ENCODE results near the gene LCN9.

The LCN9 gene

GRCh38 chr9:135673941-135674340, 10.8 kb downstream of the LCN9 start:
- DNase-seq: no peak

- DNase-seq: no peak
Observed at GRCh38 chr9:135674977-135675376, 11.9 kb downstream of the LCN9 start.

- DNase-seq: no peak
Observed at GRCh38 chr9:135676891-135677290, 13.8 kb downstream of the LCN9 start.

DNA sequence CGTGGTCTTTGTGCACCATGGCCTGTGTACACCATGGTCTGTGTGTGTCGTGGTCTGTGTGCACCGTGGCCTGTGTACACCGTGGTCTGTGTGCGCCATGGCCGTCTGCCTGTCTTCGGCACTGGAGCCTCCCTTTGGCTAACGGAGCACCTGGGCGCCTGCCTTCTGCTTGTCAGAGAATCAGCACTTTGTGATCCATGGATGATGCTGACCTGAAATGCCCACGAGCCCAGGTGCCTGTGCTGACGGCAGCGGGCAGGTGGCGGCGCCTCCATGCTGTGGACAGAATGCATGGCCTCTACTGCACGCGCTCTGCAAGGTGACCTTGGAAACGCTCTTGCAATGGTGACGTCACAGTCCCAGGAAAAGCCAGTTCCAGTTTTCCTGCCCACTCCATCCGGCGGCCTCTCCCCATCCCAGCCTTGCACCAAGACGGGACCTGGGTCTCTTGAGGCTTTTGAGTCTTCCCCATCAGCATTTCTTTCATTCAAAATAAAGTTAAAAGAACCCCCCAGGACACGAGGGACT, 14.6 kb downstream of the LCN9 start:
- DNase-seq: no peak

GRCh38 chr9:135678236-135679017, 15.3 kb downstream of the LCN9 start:
- no peak for DNase-seq

DNA sequence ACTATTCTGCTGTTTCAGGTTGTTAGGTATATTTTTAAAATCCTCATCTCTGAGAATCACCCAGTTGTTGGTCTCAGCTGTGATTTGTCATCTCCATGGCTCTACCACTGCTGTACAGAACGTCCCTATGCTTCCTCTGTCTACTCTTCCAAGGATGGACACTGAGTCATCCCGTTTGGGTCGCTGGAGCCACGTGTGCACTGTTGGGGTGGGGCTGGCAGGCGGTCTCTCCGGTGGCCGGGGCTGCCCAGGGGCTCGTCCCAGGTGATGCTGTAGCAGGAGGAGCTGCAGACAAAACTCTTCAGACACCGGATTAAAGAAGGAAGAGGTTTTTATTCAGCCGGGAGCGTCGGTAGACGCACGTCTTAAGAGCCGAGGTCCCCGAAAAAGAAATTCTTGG, 16.9 kb downstream of the LCN9 start:
- DNase-seq: no peak

GRCh38 chr9:135681161-135681560, 18.1 kb downstream of the LCN9 start:
- no peak for DNase-seq

GRCh38 chr9:135683401-135684034, 20.4 kb downstream of the LCN9 start:
- no peak for DNase-seq

GRCh38 chr9:135684691-135685090, 21.6 kb downstream of the LCN9 start:
- DNase-seq: no peak

DNA sequence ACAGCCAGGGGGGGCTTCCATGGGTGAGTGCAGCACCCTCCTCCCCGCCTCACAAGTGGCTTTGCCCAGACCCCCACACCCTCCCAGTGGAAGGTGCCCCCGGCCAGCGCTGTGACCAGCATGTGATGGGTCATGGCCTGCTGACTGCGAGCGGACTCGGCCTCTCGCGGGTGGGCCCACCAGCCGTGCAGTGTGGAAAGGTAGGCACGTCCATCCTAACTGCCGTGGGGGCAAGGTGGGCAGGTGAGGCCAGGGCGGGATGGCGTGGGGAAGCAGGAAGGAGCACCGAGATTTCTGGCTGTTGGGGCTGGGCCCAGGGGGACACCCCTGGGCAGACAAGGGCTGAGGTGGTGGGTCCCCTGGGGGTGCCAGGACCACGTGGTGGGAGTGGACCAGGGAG, 24.1 kb downstream of the LCN9 start:
- no peak for DNase-seq

DNA sequence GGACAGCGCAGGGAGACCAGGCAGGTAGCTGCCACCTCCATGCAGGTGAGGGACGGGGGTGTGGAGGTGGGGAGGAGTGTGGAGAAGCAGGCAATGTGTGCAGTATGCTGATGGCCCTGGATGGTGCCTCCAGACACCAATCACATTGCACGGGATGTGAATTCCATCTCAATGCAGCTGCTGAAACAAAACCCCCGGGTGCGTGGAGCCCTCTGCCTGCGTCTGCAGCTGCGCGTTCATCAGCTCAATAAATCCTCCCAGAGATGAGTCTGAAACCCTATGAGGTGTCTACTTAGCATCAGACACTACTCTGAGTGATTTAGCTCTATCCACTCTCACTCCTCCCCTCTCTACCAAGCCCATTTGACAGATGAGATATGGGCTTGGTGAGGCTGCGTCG, 25.9 kb downstream of the LCN9 start:
- no peak for DNase-seq

- no peak for DNase-seq
Observed at GRCh38 chr9:135690836-135691570, 27.9 kb downstream of the LCN9 start.

- no peak for DNase-seq
Observed at GRCh38 chr9:135692410-135692809, 29.3 kb downstream of the LCN9 start.

DNA sequence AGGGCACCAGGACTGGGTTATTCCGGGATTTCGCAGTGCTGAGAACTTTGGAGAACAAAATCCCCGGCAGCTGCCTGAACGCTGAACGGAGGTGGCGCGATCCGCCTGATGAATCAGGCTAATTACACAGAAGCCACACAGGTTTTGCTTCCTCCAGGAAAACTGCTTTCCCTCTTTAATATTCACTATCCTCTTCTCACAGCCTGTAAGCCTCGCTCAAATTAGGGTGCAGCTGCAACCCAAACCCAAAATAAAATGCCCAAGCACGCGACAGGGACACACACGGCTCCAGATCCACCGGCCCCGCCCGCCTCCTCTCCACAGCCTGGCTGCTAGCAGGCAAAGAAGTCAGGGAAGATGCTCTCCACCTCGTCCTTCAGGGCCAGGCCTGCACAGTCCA, 30.2 kb downstream of the LCN9 start:
- DNase-seq: no peak

DNA sequence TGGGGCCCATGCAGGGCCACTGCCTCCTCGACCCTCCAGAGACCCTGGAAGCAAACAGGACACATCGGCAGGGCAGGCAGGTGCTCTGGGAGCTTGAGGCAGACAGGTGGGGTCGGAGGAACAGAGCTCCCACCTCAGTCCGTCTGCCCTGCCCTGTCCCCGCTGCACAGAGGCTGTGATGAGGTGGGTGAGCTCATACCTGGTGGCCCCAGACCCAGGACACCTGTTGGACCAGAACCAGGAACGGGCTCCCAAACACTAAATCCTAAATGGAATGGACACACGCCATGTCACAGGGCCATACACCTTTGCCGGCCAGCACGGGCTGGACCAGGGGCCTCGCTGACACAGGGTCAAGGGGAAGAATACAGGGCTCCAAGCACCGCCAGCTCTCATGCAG, 30.7 kb downstream of the LCN9 start:
- DNase-seq: no peak

DNA sequence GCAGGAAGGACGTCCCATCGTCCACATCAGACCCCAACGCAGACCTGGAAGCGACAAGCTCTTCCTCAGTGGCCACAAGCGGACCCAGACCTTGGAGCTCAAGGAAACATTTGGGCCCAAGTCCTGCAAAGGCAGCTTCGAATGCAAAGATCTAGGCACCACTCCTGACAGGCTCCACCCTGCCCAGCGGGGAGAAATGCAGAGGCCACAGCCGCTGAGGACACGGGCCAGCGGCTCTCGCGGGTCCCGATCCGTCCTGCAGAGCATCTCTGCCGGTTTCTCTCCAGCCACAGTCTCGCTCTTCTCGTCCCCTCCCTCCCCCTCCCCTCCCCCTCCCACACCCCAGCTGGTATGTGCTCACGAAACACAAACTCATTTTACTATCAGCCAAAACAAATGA, 31.3 kb downstream of the LCN9 start:
- no peak for DNase-seq

- DNase-seq: no peak
Observed at GRCh38 chr9:135695036-135695435, 31.9 kb downstream of the LCN9 start.

DNA sequence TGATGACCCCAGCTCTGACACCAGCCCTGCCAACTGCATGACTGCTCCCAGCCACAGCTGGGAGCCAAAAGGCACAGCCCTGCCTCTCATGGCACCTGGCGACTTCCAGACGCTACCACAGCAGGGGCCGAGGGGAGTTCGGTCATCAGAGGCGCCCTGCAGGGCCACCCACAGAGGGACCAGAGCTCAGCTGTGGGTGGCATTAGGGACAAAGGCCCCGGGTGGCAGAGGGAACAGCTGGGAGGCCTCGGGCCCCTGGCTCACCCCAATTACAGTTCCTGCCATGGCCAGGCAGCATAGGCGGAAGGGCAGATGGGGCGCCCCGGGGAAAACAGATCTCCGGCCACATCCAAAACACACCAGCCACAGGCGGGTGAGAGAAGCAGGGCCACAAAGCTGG, 32.5 kb downstream of the LCN9 start:
- DNase-seq: no peak

DNA sequence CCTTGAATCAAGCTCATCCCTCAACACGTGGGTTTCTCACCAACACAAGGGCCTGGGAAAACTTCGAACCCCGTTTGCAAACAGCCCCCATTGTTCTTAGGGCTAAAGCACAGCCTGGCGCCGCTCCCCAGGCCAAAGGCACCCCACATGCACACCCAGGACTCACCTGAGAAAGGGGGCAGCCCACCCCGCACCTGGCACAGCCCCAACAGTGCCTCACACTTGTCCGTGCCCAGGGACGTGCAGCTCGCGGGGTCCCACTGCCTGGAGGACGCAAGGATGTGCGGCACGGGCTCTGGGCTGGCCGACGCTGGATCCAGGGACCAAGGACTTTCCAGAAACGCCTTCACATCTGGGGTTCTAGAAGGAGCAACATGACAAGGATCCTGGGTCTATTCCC, 33.3 kb downstream of the LCN9 start:
- DNase-seq: no peak

DNA sequence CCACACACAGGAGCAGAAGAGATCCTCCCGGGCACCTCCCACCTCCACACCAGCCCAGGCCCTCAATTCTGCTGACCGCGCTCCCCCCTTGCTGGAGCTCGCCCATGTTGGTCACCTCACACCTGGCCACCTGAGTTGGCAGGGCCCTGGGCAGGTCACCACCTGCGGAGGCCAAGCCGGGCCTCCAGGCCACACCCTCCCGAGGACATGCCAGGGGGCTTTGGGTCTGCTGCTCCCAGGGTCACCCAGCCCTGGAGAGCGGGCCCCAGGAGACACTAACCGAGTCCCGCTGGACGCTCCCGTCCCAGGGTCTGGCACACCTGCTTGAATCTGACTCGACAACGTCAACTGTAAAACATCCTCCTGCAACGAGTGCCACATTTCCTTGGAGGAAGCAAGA, 34.1 kb downstream of the LCN9 start:
- no peak for DNase-seq

DNA sequence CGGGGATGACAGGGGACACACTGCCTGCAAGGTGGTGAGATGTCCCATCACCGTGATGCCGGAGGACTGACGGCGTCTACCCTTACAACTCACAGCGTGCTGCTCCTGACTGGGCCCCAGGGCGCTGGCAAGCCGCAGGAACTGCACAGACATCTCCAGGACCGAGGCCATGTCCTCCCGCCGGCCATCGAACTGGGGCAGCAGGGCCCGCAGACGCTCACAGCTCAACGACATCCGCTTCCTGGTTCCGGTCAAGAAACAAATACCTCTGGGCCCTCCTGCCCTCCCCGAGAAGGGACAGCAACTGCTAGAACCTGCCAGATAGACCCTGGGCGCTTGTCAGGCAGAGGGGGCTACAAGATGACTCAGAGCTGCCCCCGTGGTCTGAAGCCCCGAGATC, 35.1 kb downstream of the LCN9 start:
- DNase-seq: no peak

- DNase-seq: no peak
Observed at GRCh38 chr9:135698767-135699166, 35.7 kb downstream of the LCN9 start.

- no peak for DNase-seq
Observed at GRCh38 chr9:135699440-135699839, 36.3 kb downstream of the LCN9 start, which contains the start of gene SOHLH1. TSS of gene SOHLH1 (minus strand) at chr9:135699481. CDS start at chr9:135699467, 14 bp downstream.

DNA sequence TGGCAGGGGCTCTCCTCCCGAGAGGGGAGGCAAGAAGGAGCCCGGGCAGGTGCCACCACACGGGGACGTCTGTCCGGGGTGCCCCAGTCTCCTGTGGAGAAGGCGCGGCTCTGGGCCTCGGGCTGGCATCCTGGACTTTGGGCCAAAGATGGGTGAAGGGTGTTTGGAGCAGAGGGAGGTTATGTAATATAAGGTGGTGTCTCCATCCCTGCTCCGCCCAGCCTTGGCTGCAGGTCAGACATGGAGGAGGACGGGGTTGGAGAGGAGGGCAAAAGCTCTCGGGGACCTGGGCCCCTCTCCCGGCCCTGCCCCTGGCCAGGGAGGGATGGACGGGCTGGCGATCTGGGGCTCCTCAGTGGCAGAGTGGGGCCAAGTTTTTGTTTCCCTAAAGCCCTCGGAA, 37.4 kb downstream of the LCN9 start:
- DNase-seq: no peak
